ENCODE data around the gene SLC24A1.
A peak's percentile ranks its signal among the peaks of the same experiment; 100 is the strongest.

The SLC24A1 gene

DNA sequence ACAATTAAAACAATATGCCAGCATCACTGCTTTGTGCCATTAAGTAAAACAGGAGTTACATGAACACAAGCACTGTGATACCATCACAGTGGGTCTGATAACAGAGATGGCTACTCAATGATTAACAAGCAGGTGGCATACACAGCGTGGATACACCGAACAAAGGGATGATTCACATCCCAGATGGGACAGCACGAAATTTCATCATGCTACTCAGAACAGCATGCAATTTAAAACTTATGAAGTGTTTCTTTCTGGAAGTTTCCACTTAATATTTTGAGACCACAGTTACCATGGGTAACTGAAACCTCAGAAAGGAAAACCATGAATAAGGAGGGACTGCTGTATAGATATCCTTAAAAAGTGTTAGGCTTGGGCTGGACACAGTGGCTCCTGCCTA, 44.5 kb downstream of the SLC24A1 start:
- Histone ChIP-seq H3K27me3 (replicated peaks) (no peaks in the 10 kb centered on the region), H3K36me3 (replicated peaks) (peaks cover 17% of the 10 kb centered on the region), H3K27ac (no peak overlapping the region), H3K4me3 (ENCODE audit: low read depth, low read length) (no peak overlapping the region)
- DNase-seq = peak; percentile 40
- in situ Hi-C loops (cut with HindIII; ENCODE audit: low pct_ligation_motif_present, low sequenced_read_pairs) = no loop called here
- TF ChIP-seq, protein P1, sequence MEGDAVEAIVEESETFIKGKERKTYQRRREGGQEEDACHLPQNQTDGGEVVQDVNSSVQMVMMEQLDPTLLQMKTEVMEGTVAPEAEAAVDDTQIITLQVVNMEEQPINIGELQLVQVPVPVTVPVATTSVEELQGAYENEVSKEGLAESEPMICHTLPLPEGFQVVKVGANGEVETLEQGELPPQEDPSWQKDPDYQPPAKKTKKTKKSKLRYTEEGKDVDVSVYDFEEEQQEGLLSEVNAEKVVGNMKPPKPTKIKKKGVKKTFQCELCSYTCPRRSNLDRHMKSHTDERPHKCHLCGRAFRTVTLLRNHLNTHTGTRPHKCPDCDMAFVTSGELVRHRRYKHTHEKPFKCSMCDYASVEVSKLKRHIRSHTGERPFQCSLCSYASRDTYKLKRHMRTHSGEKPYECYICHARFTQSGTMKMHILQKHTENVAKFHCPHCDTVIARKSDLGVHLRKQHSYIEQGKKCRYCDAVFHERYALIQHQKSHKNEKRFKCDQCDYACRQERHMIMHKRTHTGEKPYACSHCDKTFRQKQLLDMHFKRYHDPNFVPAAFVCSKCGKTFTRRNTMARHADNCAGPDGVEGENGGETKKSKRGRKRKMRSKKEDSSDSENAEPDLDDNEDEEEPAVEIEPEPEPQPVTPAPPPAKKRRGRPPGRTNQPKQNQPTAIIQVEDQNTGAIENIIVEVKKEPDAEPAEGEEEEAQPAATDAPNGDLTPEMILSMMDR (IDR thresholded peaks at IDR 0.05; ENCODE audit: low read depth, low read length, missing control alignments) = no peak

DNA sequence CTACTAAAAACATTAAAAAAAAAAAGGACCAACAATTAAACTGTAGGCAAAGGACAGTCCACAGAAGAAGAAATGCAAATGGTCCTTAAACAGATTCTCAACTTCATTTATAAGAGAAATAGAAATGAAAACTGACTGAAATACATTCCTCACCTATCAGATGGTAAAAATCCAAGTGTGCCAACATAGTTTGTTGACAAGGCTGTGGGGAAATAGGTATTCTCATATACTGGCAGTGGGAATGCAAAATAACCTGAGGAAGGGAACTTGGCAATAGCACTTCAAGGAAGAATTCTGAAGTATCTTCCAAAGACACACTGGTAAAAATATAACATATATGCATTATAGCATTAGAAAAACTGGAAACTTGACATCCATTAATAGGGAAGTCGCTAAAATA, 53.8 kb downstream of the SLC24A1 start:
- no peaks in the 10 kb centered on the region for H3K27me3 ChIP-seq (replicated peaks)
- in situ Hi-C loops (cut with HindIII; ENCODE audit: low pct_ligation_motif_present, low sequenced_read_pairs) = no loop called here
- TF ChIP-seq, protein P1 (IDR thresholded peaks at IDR 0.05; ENCODE audit: low read depth, low read length, missing control alignments) = no peak
- no peak overlapping the region for H3K27ac ChIP-seq
- no peak for DNase-seq
- H3K36me3 ChIP-seq (replicated peaks) = peaks cover 5% of the 10 kb centered on the region
- no peak overlapping the region for H3K4me3 ChIP-seq (ENCODE audit: low read depth, low read length)

DNA sequence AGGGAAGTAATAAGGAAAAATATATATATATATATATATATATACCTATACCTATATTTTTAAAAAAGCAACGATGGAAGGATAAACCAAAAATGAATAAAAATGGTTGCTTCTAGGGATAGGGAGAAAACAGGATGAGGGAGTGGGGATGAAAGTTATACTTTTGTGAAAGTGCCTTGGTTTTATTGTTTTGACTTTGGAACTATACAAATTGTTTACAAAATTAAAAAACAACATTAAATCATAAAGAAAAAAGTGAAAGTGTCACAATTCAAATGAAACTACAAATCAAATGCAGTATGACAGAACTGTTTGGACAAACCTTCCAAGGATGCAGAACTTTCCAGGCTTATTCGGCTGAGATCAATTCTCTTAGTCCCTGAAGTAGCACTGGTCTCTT, 54.4 kb downstream of the SLC24A1 start:
- H3K27me3 ChIP-seq (replicated peaks) = no peaks in the 10 kb centered on the region
- H3K27ac ChIP-seq = no peak overlapping the region
- H3K36me3 ChIP-seq (replicated peaks) = peaks cover 5% of the 10 kb centered on the region
- TF ChIP-seq, protein P1 (IDR thresholded peaks at IDR 0.05; ENCODE audit: low read depth, low read length, missing control alignments) = no peak
- in situ Hi-C loops (cut with HindIII; ENCODE audit: low pct_ligation_motif_present, low sequenced_read_pairs) = no loop called here
- no peak for DNase-seq
- no peak overlapping the region for H3K4me3 ChIP-seq (ENCODE audit: low read depth, low read length)

DNA sequence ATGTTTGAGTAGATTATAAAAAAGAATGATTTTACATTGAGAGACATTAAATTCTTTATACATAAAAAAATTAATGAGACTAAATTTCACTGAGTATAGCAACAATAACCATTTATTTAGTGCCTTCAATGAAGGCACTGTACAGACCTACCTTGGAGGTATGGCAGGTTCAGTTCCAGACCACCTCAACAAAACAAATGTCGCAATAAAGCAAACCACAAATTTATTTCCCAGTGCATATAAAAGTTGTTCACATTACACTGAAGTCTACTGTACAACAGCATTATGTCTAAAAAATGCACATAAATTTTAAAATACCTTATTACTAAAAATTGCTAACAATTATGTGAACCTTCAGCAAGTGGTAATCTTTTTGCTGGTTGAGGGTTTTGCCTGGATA, 58.8 kb downstream of the SLC24A1 start:
- Histone ChIP-seq H3K27ac (no peak overlapping the region), H3K4me3 (ENCODE audit: low read depth, low read length) (no peak overlapping the region), H3K27me3 (replicated peaks) (no peaks in the 10 kb centered on the region), H3K36me3 (replicated peaks) (no peaks in the 10 kb centered on the region)
- in situ Hi-C loops (cut with HindIII; ENCODE audit: low pct_ligation_motif_present, low sequenced_read_pairs) = no loop called here
- no peak for DNase-seq
- TF ChIP-seq, protein P1 (IDR thresholded peaks at IDR 0.05; ENCODE audit: low read depth, low read length, missing control alignments) = no peak

DNA sequence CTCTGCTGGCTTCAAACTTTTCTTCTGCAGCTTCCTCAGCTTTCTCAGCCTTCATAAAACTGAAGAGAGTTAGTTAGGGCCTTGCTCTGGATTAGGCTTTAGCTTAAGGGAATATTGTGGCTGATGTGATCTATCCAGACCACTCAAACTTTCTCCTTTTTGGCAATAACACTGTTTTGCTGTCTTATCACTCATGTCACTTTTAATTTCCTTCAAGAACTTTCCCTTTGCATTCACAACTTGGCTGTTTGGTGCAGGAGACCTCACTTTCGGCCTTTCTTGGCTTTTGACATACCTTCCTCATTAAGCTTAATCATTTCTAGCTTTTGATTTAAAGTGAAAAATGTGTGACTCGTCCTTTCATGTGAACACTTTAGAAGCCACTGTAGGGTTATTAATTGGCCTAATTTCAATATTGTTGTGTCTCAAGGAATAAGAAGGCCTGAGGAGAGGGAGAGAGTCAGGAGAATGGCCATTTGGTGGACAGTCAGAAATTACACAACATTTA, 60.7 kb downstream of the SLC24A1 start:
- TF ChIP-seq, protein P1 (IDR thresholded peaks at IDR 0.05; ENCODE audit: low read depth, low read length, missing control alignments) = no peak
- Histone ChIP-seq H3K27ac (no peak overlapping the region), H3K4me3 (ENCODE audit: low read depth, low read length) (no peak overlapping the region), H3K36me3 (replicated peaks) (no peaks in the 10 kb centered on the region), H3K27me3 (replicated peaks) (no peaks in the 10 kb centered on the region)
- in situ Hi-C loops (cut with HindIII; ENCODE audit: low pct_ligation_motif_present, low sequenced_read_pairs) = no loop called here
- DNase-seq = no peak

DNA sequence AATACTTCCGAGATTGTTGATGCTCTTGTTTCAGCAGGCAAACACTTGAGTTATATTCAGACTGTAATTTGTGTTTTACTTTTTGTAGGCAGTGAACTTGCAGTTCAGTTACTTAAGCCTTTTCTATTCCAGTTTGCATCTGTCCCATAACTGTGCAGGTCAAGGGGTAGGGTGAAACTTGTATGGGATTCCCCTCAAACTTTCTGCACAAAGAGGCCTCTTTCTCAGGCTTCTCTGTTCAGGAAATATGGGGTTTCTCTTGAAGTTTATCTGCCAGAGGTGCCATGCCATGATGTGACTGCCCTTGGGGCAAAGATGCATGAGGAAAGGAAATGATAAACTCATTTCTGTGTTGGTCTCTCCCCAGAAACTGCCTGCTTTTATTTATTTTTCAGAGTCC, 66.7 kb downstream of the SLC24A1 start:
- Histone ChIP-seq H3K4me3 (ENCODE audit: low read depth, low read length) (no peak overlapping the region), H3K27ac (no peak overlapping the region), H3K27me3 (replicated peaks) (no peaks in the 10 kb centered on the region), H3K36me3 (replicated peaks) (peaks cover 15% of the 10 kb centered on the region)
- TF ChIP-seq, protein P1 (IDR thresholded peaks at IDR 0.05; ENCODE audit: low read depth, low read length, missing control alignments) = no peak
- in situ Hi-C loops (cut with HindIII; ENCODE audit: low pct_ligation_motif_present, low sequenced_read_pairs) = no loop called here
- no peak for DNase-seq

Measured in brain microvascular endothelial cell (primary cell).